A549 (cell line): ENCODE data around the gene ZNF625. TPM values are rescaled to one million over a fixed set of nuclear protein-coding genes. Genes with fewer than 3 reads are reported as not detected.

Experiments used
- ATAC-seq, 2 experiments: fragments of 200-7000 bp in 1 of 2; fragments of >200 bp in 1 of 2; cut with Nextera tagmentation in 1 of 2; cut with Tn5 transposase in 1 of 2; 3 replicates each; pipeline versions ENCODE4 v1.8.0 to v1.9.1; 2018 to 2020; ENCODE audit warnings: mild to moderate bottlenecking in 1 of 2, moderate library complexity in 1 of 2
- CTCF ChIA-PET: fragments of 300-600 bp; sonication (Branson Sonifier 250); formaldehyde crosslinking; extraction: SDS; loops from one replicate; lab custom pipeline; 2021; ENCODE audit warnings: antibody characterized with exemption, inconsistent platforms; lab: Yijun Ruan, JAX
- POLR2A ChIA-PET: fragments of 350-600 bp; formaldehyde crosslinking; extraction: SDS; loops from one replicate; lab custom pipeline; 2021; ENCODE audit warnings: antibody characterized with exemption, inconsistent platforms; lab: Yijun Ruan, JAX
- DNase-seq, 2 experiments: peaks; one replicate each; pipeline versions ENCODE4 v3.0.0 to v3.0.0-alpha.2; 2011 to 2016; ENCODE audit warnings: low read depth in 1 of 2, low spot score in 1 of 2
- FAIRE-seq: peaks from 2 replicates; lab custom pipeline; 2011; peaks lifted over from hg19 to GRCh38; lab: Jason Lieb, UNC
- H3K27ac ChIP-seq, 2 experiments: fragments of >200 bp; sonication (Bioruptor Twin); formaldehyde crosslinking; 3 replicates each; pipeline ENCODE4 v1.5.1; 2016 to 2017
- H3K4me1 ChIP-seq: fragments of >200 bp; sonication (Bioruptor Twin); formaldehyde crosslinking; 3 replicates; pipeline ENCODE4 v1.6.1; 2016
- H3K4me2 ChIP-seq: fragments of >200 bp; sonication (Bioruptor Twin); formaldehyde crosslinking; 3 replicates; pipeline ENCODE4 v1.6.1; 2016
- H3K4me3 ChIP-seq: fragments of >200 bp; sonication (Bioruptor Twin); formaldehyde crosslinking; 3 replicates; pipeline ENCODE4 v1.5.1; 2016
- H3K9me3 ChIP-seq: fragments of >200 bp; sonication (Bioruptor Twin); formaldehyde crosslinking; 3 replicates; pipeline ENCODE4 v1.6.1; 2016
- CBX2 ChIP-seq: fragments of 200-600 bp; sonication (generic); IDR thresholded peaks from 2 replicates; pipeline ENCODE4 v1.6.1; 2016; ENCODE audit warnings: low read depth, mild to moderate bottlenecking, borderline replicate concordance
- CBX8 ChIP-seq: fragments of 200-600 bp; sonication (generic); IDR thresholded peaks from 2 replicates; pipeline ENCODE4 v1.6.1; 2016
- ELK1 ChIP-seq: fragments of 150-350 bp; IDR thresholded peaks from 2 replicates; pipeline ENCODE4 v1.6.1; 2014; ENCODE audit warnings: low read depth, mild to moderate bottlenecking, low read length
- ESRRA ChIP-seq: fragments of 150-350 bp; IDR thresholded peaks from 2 replicates; pipeline ENCODE4 v1.6.1; 2014; ENCODE audit warnings: mild to moderate bottlenecking, low read length, borderline replicate concordance
- JUN ChIP-seq, 2 experiments: fragments of >200 bp; sonication (Bioruptor Twin); formaldehyde crosslinking; IDR thresholded peaks; 2 replicates in 1 of 2; 3 replicates in 1 of 2; pipeline ENCODE4 v1.6.1; 2016 to 2017
- KDM5A ChIP-seq: fragments of 200-600 bp; sonication (generic); IDR thresholded peaks from 2 replicates; pipeline ENCODE4 v1.6.1; 2016; ENCODE audit warnings: antibody characterized with exemption, mild to moderate bottlenecking
- MAFK ChIP-seq: fragments of 450-650 bp; IDR thresholded peaks from 2 replicates; pipeline ENCODE4 v1.6.1; 2014; ENCODE audit not compliant: partially characterized antibody
- NFE2L2 ChIP-seq: fragments of 150-350 bp; conservative IDR thresholded peaks from 2 replicates; pipeline ENCODE4 v1.6.1; 2014; ENCODE audit warnings: low read length
- NR3C1 ChIP-seq: fragments of >200 bp; sonication (Bioruptor Twin); formaldehyde crosslinking; IDR thresholded peaks from 3 replicates; pipeline ENCODE4 v1.6.1; 2017
- POLR2A ChIP-seq: IDR thresholded peaks from 2 replicates; pipeline ENCODE4 v1.6.1; 2012; ENCODE audit warnings: mild to moderate bottlenecking, low read length
- RARB ChIP-seq: fragments of 250-450 bp; sonication (Bioruptor Pico); IDR thresholded peaks from 2 replicates; pipeline ENCODE4 v1.8.0; 2021; ENCODE audit warnings: mild to moderate bottlenecking, moderate library complexity
- RCOR1 ChIP-seq: fragments of 150-350 bp; IDR thresholded peaks from 2 replicates; pipeline ENCODE4 v1.6.1; 2014; ENCODE audit warnings: antibody characterized with exemption, low read length, low read depth
- RFX5 ChIP-seq: fragments of 450-650 bp; IDR thresholded peaks from 2 replicates; pipeline ENCODE4 v1.7.1; 2014; ENCODE audit warnings: antibody characterized with exemption, mild to moderate bottlenecking, moderate library complexity
- RNF2 ChIP-seq: fragments of 200-600 bp; sonication (generic); IDR thresholded peaks from 2 replicates; pipeline ENCODE4 v1.6.1; 2016; ENCODE audit warnings: low read depth, mild to moderate bottlenecking, antibody characterized with exemption, moderate library complexity, borderline replicate concordance
- ZSCAN20 ChIP-seq: fragments of 250-450 bp; sonication (Bioruptor Pico); IDR thresholded peaks from 2 replicates; pipeline ENCODE4 v1.8.0; 2022; ENCODE audit warnings: mild to moderate bottlenecking, moderate library complexity
- WGBS: methylation state at CpG from one replicate; pipeline ENCODE4 v1.1.6; 2017; ENCODE audit errors: missing lambda C conversion rate; 5-methylcytosine and 5-hydroxymethylcytosine counted together
- polyA plus RNA-seq, 4 experiments: library from polyadenylated mRNA; depleted of rRNA in 3 of 4; stranded (reverse); fragments of >200 nt; fragmentation: RNase III in 1 of 4; extraction: RNeasy Plus Mini Kit Qiagen cat#74134 plus additional on column Dnase treatment in 1 of 4; gene quantifications; 2 replicates in 3 of 4; 3 replicates in 1 of 4; pipeline ENCODE4 v1.2.3, GENCODE V29; 2011 to 2017
- small RNA-seq, 6 experiments: library from RNA; depleted of rRNA; stranded (forward); fragments of <200 nt; gene quantifications; one replicate each; pipeline ENCODE3, GENCODE V24; 2012
- TF ChIP-seq, protein P1 (sequence below): fragments of >200 bp; sonication (Bioruptor Twin); formaldehyde crosslinking; IDR thresholded peaks from 3 replicates; pipeline ENCODE4 v1.6.1; 2016
- TF ChIP-seq, protein P2 (sequence below): IDR thresholded peaks from 2 replicates; pipeline ENCODE4 v1.6.1; 2012
- TF ChIP-seq, protein P3 (sequence below): fragments of 200-600 bp; sonication (generic); IDR thresholded peaks from 2 replicates; pipeline ENCODE4 v1.6.1; 2016; ENCODE audit warnings: antibody characterized with exemption, mild to moderate bottlenecking, moderate library complexity
- TF ChIP-seq, protein P4 (sequence below): IDR thresholded peaks from 2 replicates; pipeline ENCODE4 v1.6.1; 2012; ENCODE audit warnings: low read depth, borderline replicate concordance

The ZNF625 gene
- polyA plus RNA-seq, 2 of the 4 experiments (the other 2 are of a cell fraction): not detected

- TF ChIP-seq CBX2 (no peak), RARB (CRISPR knock-in tag) (no peak), NR3C1 (no peak), POLR2A (no peak), RFX5 (no peak), JUN (IDR thresholded peaks at IDR 0.05) (no peak), RNF2 (no peak), RCOR1 (no peak)
- TF ChIP-seq, protein P1, sequence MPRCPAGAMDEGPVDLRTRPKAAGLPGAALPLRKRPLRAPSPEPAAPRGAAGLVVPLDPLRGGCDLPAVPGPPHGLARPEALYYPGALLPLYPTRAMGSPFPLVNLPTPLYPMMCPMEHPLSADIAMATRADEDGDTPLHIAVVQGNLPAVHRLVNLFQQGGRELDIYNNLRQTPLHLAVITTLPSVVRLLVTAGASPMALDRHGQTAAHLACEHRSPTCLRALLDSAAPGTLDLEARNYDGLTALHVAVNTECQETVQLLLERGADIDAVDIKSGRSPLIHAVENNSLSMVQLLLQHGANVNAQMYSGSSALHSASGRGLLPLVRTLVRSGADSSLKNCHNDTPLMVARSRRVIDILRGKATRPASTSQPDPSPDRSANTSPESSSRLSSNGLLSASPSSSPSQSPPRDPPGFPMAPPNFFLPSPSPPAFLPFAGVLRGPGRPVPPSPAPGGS: no peak
- TF ChIP-seq, protein P2, sequence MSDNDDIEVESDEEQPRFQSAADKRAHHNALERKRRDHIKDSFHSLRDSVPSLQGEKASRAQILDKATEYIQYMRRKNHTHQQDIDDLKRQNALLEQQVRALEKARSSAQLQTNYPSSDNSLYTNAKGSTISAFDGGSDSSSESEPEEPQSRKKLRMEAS: no peak
These were observed 58.5 kb downstream of the ZNF625 start (continued) for GRCh38 chr19:12098040-12098439.

DNA sequence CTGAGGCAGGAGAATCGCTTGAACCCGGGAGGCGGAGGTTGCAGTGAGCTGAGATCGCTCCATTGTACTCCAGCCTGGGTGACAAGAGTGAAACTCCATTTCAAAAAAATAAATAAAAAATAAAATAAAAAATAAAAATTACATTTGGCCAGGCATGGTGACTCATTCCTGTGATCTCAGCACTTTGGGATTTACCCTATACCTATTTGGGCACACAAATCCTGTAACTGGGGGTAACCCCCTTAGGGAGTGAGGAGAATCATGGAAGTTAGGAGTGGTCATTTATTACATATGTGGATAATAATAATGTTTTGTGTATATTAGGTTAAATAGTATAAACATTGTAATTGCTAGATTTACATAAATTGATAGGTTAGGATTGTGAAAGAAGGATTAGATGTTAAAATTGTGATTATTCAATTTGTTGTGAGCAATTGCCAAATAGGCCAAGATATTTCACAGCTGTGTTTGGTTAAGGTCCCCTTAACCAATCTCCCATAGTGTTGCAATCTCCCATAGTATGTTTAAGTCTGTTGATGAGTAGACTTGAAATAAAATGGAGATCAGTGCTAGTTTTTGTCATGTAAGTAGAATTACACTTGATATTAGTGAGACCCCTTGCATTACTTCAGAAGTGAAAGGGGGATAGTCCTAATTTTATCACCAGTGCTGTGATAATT is 61.3 kb downstream of the ZNF625 start:
- POLR2A ChIA-PET: no interaction called here
- FAIRE-seq: no peak
- no peak for DNase-seq
- Histone ChIP-seq H3K4me3 (no peak overlapping the region), H3K27ac (no peak overlapping the region), H3K9me3 (peaks cover 4% of the 10 kb centered on the region; the same call in 2 of the 3 replicates), H3K4me2 (no peak overlapping the region), H3K4me1 (no peaks in the 10 kb centered on the region)
- CTCF ChIA-PET: no interaction called here
- WGBS: 6% methylated on average over 4 of the region's 4 CpGs
- no peak for ATAC-seq
- TF ChIP-seq, protein P1: no peak
- TF ChIP-seq KDM5A: no peak
- TF ChIP-seq, protein P3, sequence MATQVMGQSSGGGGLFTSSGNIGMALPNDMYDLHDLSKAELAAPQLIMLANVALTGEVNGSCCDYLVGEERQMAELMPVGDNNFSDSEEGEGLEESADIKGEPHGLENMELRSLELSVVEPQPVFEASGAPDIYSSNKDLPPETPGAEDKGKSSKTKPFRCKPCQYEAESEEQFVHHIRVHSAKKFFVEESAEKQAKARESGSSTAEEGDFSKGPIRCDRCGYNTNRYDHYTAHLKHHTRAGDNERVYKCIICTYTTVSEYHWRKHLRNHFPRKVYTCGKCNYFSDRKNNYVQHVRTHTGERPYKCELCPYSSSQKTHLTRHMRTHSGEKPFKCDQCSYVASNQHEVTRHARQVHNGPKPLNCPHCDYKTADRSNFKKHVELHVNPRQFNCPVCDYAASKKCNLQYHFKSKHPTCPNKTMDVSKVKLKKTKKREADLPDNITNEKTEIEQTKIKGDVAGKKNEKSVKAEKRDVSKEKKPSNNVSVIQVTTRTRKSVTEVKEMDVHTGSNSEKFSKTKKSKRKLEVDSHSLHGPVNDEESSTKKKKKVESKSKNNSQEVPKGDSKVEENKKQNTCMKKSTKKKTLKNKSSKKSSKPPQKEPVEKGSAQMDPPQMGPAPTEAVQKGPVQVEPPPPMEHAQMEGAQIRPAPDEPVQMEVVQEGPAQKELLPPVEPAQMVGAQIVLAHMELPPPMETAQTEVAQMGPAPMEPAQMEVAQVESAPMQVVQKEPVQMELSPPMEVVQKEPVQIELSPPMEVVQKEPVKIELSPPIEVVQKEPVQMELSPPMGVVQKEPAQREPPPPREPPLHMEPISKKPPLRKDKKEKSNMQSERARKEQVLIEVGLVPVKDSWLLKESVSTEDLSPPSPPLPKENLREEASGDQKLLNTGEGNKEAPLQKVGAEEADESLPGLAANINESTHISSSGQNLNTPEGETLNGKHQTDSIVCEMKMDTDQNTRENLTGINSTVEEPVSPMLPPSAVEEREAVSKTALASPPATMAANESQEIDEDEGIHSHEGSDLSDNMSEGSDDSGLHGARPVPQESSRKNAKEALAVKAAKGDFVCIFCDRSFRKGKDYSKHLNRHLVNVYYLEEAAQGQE: no peak
- no peak for TF ChIP-seq RCOR1
- TF ChIP-seq MAFK: no peak
- TF ChIP-seq, protein P4, sequence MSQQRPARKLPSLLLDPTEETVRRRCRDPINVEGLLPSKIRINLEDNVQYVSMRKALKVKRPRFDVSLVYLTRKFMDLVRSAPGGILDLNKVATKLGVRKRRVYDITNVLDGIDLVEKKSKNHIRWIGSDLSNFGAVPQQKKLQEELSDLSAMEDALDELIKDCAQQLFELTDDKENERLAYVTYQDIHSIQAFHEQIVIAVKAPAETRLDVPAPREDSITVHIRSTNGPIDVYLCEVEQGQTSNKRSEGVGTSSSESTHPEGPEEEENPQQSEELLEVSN: no peak
- TF ChIP-seq ZSCAN20: no peak
- no peak for TF ChIP-seq CBX8
- TF ChIP-seq ELK1: no peak
- TF ChIP-seq ESRRA: no peak
- no peak for TF ChIP-seq NFE2L2

Small RNAs within 50 kb of the gene (small RNA-seq; reads per million reads assigned to genes)
- 0 reads per million in 6 experiments for gene RNA5SP467

Other genes with a start within 250 kb of the ZNF625 start
- gene ZNF700, start 231.6 kb downstream of the ZNF625 start, polyA plus RNA-seq (2011; rRNA removed): 0.37 and 0.43 TPM in 2 replicates
- gene ZNF700, start 231.6 kb downstream of the ZNF625 start, polyA plus RNA-seq (2017; fragmentation: RNase III; extraction: RNeasy Plus Mini Kit Qiagen cat#74134 plus additional on column Dnase treatment): 0.30 to 0.37 TPM (median 0.33 TPM) in 3 replicates
- not detected in 2 replicates for gene ZNF763, start 191.7 kb downstream of the ZNF625 start, polyA plus RNA-seq (2011; rRNA removed)
- gene ZNF763, start 191.7 kb downstream of the ZNF625 start, polyA plus RNA-seq (2017; fragmentation: RNase III; extraction: RNeasy Plus Mini Kit Qiagen cat#74134 plus additional on column Dnase treatment): not detected in 3 replicates
- not detected in 2 replicates for gene ZNF433, start 121.1 kb downstream of the ZNF625 start, polyA plus RNA-seq (2011; rRNA removed)
- not detected in 3 replicates for gene ZNF433, start 121.1 kb downstream of the ZNF625 start, polyA plus RNA-seq (2017; fragmentation: RNase III; extraction: RNeasy Plus Mini Kit Qiagen cat#74134 plus additional on column Dnase treatment)
- not detected in 2 replicates for gene ZNF878, start 103.8 kb downstream of the ZNF625 start, polyA plus RNA-seq (2011; rRNA removed)
- gene ZNF878, start 103.8 kb downstream of the ZNF625 start, polyA plus RNA-seq (2017; fragmentation: RNase III; extraction: RNeasy Plus Mini Kit Qiagen cat#74134 plus additional on column Dnase treatment): not detected in 3 replicates
- gene ZNF844, start 92.0 kb downstream of the ZNF625 start, polyA plus RNA-seq (2011; rRNA removed): not detected in 2 replicates
- gene ZNF844, start 92.0 kb downstream of the ZNF625 start, polyA plus RNA-seq (2017; fragmentation: RNase III; extraction: RNeasy Plus Mini Kit Qiagen cat#74134 plus additional on column Dnase treatment): not detected in 3 replicates
- gene ZNF20, start 16.4 kb downstream of the ZNF625 start, polyA plus RNA-seq (2011; rRNA removed): 0.34 and 0.46 TPM in 2 replicates
- gene ZNF20, start 16.4 kb downstream of the ZNF625 start, polyA plus RNA-seq (2017; fragmentation: RNase III; extraction: RNeasy Plus Mini Kit Qiagen cat#74134 plus additional on column Dnase treatment): 0.20 to 0.41 TPM (median 0.37 TPM) in 3 replicates
- 2.2 and 2.3 TPM in 2 replicates for gene ZNF136, start 6.4 kb upstream of the ZNF625 start, polyA plus RNA-seq (2011; rRNA removed)
- 1.4 to 1.6 TPM (median 1.5 TPM) in 3 replicates for gene ZNF136, start 6.4 kb upstream of the ZNF625 start, polyA plus RNA-seq (2017; fragmentation: RNase III; extraction: RNeasy Plus Mini Kit Qiagen cat#74134 plus additional on column Dnase treatment)
- 0.65 and 0.74 TPM in 2 replicates for gene ZNF44, start 138.1 kb upstream of the ZNF625 start, polyA plus RNA-seq (2011; rRNA removed)
- gene ZNF44, start 138.1 kb upstream of the ZNF625 start, polyA plus RNA-seq (2017; fragmentation: RNase III; extraction: RNeasy Plus Mini Kit Qiagen cat#74134 plus additional on column Dnase treatment): 0.66 to 0.80 TPM (median 0.76 TPM) in 3 replicates
- not detected in 2 replicates for gene ZNF563, start 176.9 kb upstream of the ZNF625 start, polyA plus RNA-seq (2011; rRNA removed)
- not detected in 3 replicates for gene ZNF563, start 176.9 kb upstream of the ZNF625 start, polyA plus RNA-seq (2017; fragmentation: RNase III; extraction: RNeasy Plus Mini Kit Qiagen cat#74134 plus additional on column Dnase treatment)
- not detected in 2 replicates for gene ZNF442, start 208.9 kb upstream of the ZNF625 start, polyA plus RNA-seq (2011; rRNA removed)
- not detected in 3 replicates for gene ZNF442, start 208.9 kb upstream of the ZNF625 start, polyA plus RNA-seq (2017; fragmentation: RNase III; extraction: RNeasy Plus Mini Kit Qiagen cat#74134 plus additional on column Dnase treatment)
- 2.4 and 2.7 TPM in 2 replicates for gene ZNF799, start 244.5 kb upstream of the ZNF625 start, polyA plus RNA-seq (2011; rRNA removed)
- gene ZNF799, start 244.5 kb upstream of the ZNF625 start, polyA plus RNA-seq (2017; fragmentation: RNase III; extraction: RNeasy Plus Mini Kit Qiagen cat#74134 plus additional on column Dnase treatment): 1.7 TPM in 3 replicates